Naive thymus-derived CD4-positive, alpha-beta T cell (primary cell): ENCODE data around the gene DOCK8. TPM values are rescaled to one million over a fixed set of nuclear protein-coding genes. Genes with fewer than 3 reads are reported as not detected.

ENCODE experiments used
- ATAC-seq: fragments of 150-1000 bp; cut with Tn5 transposase; 2 replicates; pipeline ENCODE4 v1.10.0; 2021; ENCODE audit warnings: mild to moderate bottlenecking, moderate library complexity
- CTCF ChIA-PET: fragments of 350-600 bp; sonication (Branson Sonifier 250); formaldehyde crosslinking; loops from one replicate; lab custom pipeline; 2021; ENCODE audit warnings: antibody characterized with exemption; lab: Charles Lee
- POLR2A ChIA-PET: fragments of 350-600 bp; sonication (Branson Sonifier 250); formaldehyde crosslinking; loops from one replicate; lab custom pipeline; 2021; ENCODE audit warnings: antibody characterized with exemption, inconsistent platforms; lab: Charles Lee
- DNase-seq, 9 donors: peaks; one replicate each; pipeline versions ENCODE4 v3.0.0 to v3.0.0-alpha.2; 2020 to 2022; ENCODE audit warnings: mixed read lengths in 1 of 9
- H3K27ac ChIP-seq: one replicate; pipeline ENCODE4 v1.7.0; 2013; ENCODE audit warnings: mild to moderate bottlenecking, low read depth, low read length, moderate library complexity
- H3K27me3 ChIP-seq, 2 donors: one replicate each; pipeline ENCODE4 v1.7.0; 2013; ENCODE audit warnings: low read length in 2 of 2, mild to moderate bottlenecking in 2 of 2, moderate library complexity in 2 of 2; ENCODE audit not compliant: control insufficient read depth in 2 of 2, insufficient read depth in 2 of 2
- H3K36me3 ChIP-seq, 3 experiments: 1 replicate in 2 of 3; 2 replicates in 1 of 3; pipeline ENCODE4 v1.7.0; 2013; ENCODE audit warnings: low read length in 3 of 3, mild to moderate bottlenecking in 3 of 3, moderate library complexity in 1 of 3; ENCODE audit not compliant: insufficient read depth in 3 of 3, control insufficient read depth in 2 of 3
- H3K4me1 ChIP-seq, 2 donors: one replicate each; pipeline ENCODE4 v1.7.0; 2013; ENCODE audit warnings: low read length in 2 of 2, mild to moderate bottlenecking in 2 of 2, moderate library complexity in 1 of 2; ENCODE audit not compliant: control insufficient read depth in 2 of 2, insufficient read depth in 2 of 2
- H3K4me3 ChIP-seq: 2 replicates; pipeline ENCODE4 v1.7.0; 2013; ENCODE audit warnings: mild to moderate bottlenecking, low read length
- H3K9me3 ChIP-seq, 3 experiments: 1 replicate in 2 of 3; 2 replicates in 1 of 3; pipeline ENCODE4 v1.7.0; 2013; ENCODE audit warnings: low read length in 3 of 3; ENCODE audit not compliant: control insufficient read depth in 2 of 3
- H3K27ac Mint-ChIP-seq, 9 donors: one replicate each; pipeline ENCODE4 v1.8.0; 2020 to 2022; ENCODE audit warnings: mixed read lengths in 9 of 9, mild to moderate bottlenecking in 8 of 9, moderate library complexity in 5 of 9, inconsistent platforms in 2 of 9
- H3K27me3 Mint-ChIP-seq, 5 donors: one replicate each; pipeline ENCODE4 v1.8.0; 2021 to 2022; ENCODE audit warnings: mixed read lengths in 5 of 5, mild to moderate bottlenecking in 1 of 5
- H3K36me3 Mint-ChIP-seq, 5 donors: one replicate each; pipeline ENCODE4 v1.8.0; 2020 to 2022; ENCODE audit warnings: mixed read lengths in 5 of 5, mild to moderate bottlenecking in 3 of 5, inconsistent platforms in 1 of 5
- H3K4me1 Mint-ChIP-seq, 7 donors: one replicate each; pipeline ENCODE4 v1.8.0; 2020 to 2022; ENCODE audit warnings: mixed read lengths in 7 of 7, mild to moderate bottlenecking in 3 of 7, inconsistent platforms in 1 of 7
- H3K4me3 Mint-ChIP-seq, 10 donors: one replicate each; pipeline ENCODE4 v1.8.0; 2020 to 2022; ENCODE audit warnings: mild to moderate bottlenecking in 10 of 10, mixed read lengths in 10 of 10, moderate library complexity in 6 of 10, inconsistent platforms in 2 of 10
- H3K9me3 Mint-ChIP-seq, 11 donors: one replicate each; pipeline ENCODE4 v1.8.0; 2020 to 2022; ENCODE audit warnings: mixed read lengths in 11 of 11, mild to moderate bottlenecking in 4 of 11, inconsistent platforms in 1 of 11, moderate library complexity in 1 of 11
- intact Hi-C, 2 donors: fragments of 100-400 bp; cut with micrococcal nuclease; formaldehyde crosslinking; loops; one replicate each; pipeline ENCODE4 v1.15.1; 2023
- polyA plus RNA-seq, 2 donors: library from polyadenylated mRNA; unstranded; fragments of 300-500 nt; fragmentation: Illumina TruSeq; gene quantifications; one replicate each; pipeline ENCODE4 v1.2.3, GENCODE V29; 2021
- total RNA-seq, 6 experiments: library from RNA in 5 of 6; stranded (reverse) in 5 of 6; gene quantifications; 1 replicate in 5 of 6; 2 replicates in 1 of 6; pipeline ENCODE4 v1.2.3 and lab custom pipeline; 2021 to 2026

Gene DOCK8
- total and polyA plus RNA-seq, 7 experiments from 2014 or later: 47.7 to 294 (median 225) TPM

DNA sequence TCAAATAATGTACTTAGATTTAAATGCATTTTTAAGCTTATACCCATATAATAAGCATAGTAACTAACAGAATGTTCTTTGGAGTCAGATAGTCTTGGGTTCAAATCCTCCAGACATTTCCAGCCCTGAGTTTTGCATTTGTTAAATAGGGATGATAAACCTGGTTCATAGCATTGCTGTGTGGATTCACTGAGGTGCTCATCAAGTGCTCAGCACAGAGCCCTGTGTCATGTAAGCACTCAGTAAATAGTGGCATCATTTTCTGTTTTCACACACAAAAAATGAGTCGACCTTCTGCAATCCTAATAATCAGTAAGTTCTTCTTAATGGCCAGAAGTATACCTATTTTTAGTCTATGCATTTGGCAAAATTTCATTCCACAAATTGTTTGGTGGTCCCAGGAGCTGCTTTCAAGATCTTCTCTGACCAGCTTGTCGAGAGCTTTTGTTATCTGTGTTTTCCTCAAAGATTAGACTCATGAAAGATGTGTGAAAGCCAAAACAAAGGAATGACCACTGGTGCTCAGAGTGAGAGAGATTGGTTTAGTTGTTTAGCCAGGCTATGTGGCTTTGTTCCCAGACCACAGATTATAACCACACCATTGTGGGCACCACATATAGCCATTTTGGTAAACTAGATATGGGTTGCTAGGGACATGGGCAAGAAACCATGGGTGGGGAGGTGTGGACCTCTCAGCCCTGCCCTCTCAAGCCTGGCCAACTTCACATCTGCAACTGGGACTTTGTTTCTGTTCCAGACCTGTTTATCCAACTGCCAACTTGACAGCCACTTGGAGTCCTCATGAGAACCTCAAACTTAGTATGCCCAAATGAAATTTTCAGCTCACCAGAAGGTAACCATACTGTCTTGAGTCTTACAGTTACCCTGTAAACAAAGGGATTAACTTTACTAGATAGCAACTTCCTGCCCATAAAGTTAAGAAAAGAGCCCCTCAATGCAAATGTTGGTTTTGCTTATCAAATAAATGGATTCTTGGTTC, 45.0 kb downstream of the DOCK8 start:
- H3K4me1 ChIP-seq: no peaks in the 10 kb centered on the region

GRCh38 chr9:264231-264630, 49.6 kb downstream of the DOCK8 start:
- no peaks in the 10 kb centered on the region for H3K27me3 ChIP-seq
- Mint-ChIP-seq H3K9me3 (no peaks in the 10 kb centered on the region), H3K27ac (peak overlapping the region in 1 of 9 donors; percentile 15), H3K27me3 (peaks cover 0 to 12% (median 0%) of the 10 kb centered on the region in 5 donors), H3K4me3 (no peak overlapping the region), H3K4me1 (peaks cover 9 to 37% (median 24%) of the 10 kb centered on the region in 7 donors), H3K36me3 (peaks cover 0 to 14% (median 0%) of the 10 kb centered on the region in 5 donors)
- CTCF ChIA-PET: no interaction called here
- DNase-seq: no peak
- no peak overlapping the region for H3K27ac ChIP-seq
- H3K4me3 ChIP-seq: no peak overlapping the region
- intact Hi-C loops: no loop called here
- POLR2A ChIA-PET: no interaction called here
- no peaks in the 10 kb centered on the region for H3K36me3 ChIP-seq
- no peak for ATAC-seq
- no peaks in the 10 kb centered on the region for H3K4me1 ChIP-seq
- no peaks in the 10 kb centered on the region for H3K9me3 ChIP-seq

More for the DNA sequence above, 45.0 kb downstream of the DOCK8 start:
- Histone ChIP-seq H3K36me3 (no peaks in the 10 kb centered on the region), H3K27me3 (no peaks in the 10 kb centered on the region), H3K4me3 (no peak overlapping the region), H3K9me3 (no peaks in the 10 kb centered on the region), H3K27ac (no peak overlapping the region)
- Mint-ChIP-seq H3K4me3 (no peak overlapping the region), H3K4me1 (peaks cover 7 to 24% (median 10%) of the 10 kb centered on the region in 7 donors), H3K27ac (no peak overlapping the region), H3K9me3 (no peaks in the 10 kb centered on the region), H3K36me3 (peaks cover 0 to 20% (median 0%) of the 10 kb centered on the region in 5 donors), H3K27me3 (peaks cover 0 to 12% (median 3%) of the 10 kb centered on the region in 5 donors)
- DNase-seq: no peak
- ATAC-seq: no peak
- POLR2A ChIA-PET: no interaction called here
- CTCF ChIA-PET: no interaction called here
- intact Hi-C loops: no loop called here

DNA sequence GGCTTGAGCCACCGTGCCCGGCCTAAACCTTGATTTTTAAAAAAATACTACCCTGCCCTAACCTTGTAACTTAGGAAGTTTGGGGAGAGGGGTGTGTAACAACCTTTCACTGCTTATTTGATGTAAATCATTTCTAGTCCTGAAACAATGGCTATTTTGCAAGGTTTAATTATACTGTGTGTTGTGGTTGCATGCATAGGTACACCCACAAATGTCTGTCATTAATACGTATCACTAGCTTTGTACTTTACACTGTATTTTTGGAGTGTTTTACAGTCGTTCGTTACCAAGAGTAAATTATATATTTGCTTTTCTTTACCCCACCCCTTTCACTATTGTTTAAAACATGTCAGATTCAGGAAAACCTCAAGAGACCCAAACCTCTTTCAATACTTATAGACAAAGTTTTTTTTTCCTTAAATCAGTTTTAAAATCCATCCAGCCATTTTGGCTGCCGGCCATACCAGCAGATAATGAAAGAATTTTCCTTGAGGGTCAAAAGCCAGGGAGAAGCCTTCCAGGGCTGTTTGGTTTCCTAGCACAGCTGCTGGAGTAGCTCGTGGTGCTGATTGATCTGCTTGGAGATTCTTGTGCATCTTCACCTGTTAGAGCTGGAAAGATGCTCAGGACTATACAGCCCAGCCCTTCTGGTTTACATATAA, 50.7 kb downstream of the DOCK8 start:
- ATAC-seq (no peak), DNase-seq (no peak)
- Mint-ChIP-seq H3K4me1 (peaks cover 11 to 40% (median 27%) of the 10 kb centered on the region in 7 donors), H3K4me3 (no peak overlapping the region), H3K27ac (no peak overlapping the region), H3K9me3 (peaks cover 0 to 2% (median 0%) of the 10 kb centered on the region in 11 donors), H3K36me3 (peaks cover 0 to 16% (median 0%) of the 10 kb centered on the region in 5 donors), H3K27me3 (peaks cover 0 to 6% (median 0%) of the 10 kb centered on the region in 5 donors)
- H3K27ac ChIP-seq: no peak overlapping the region
- H3K27me3 ChIP-seq: no peaks in the 10 kb centered on the region
- intact Hi-C loops: no loop called here
- no peaks in the 10 kb centered on the region for H3K4me1 ChIP-seq
- H3K9me3 ChIP-seq: no peaks in the 10 kb centered on the region
- no peaks in the 10 kb centered on the region for H3K36me3 ChIP-seq
- CTCF ChIA-PET: no interaction called here
- POLR2A ChIA-PET: interaction anchor here (1.6 kb wide), 1 partner anchor 19 kb away, joined by 4 read pairs; no protein-coding TSS in a partner anchor
- H3K4me3 ChIP-seq: no peak overlapping the region

DNA sequence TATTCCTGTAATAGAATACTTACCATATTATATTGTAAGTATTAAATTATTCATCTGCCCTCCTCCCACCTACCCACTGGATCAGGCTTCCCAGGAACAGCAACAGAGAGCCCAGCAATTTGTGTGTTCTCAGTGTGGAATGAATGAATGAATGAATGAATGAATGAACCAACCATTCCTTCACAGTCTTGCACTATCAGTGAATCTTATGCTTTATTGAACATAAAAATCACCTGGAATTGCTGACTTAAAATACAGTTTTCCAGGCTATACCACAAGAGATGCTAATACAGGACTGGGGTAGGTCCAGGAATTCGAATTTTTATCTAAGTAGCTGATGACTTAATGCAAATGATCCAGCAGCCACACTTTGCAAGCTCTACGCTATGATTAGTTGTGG, 51.6 kb downstream of the DOCK8 start:
- Histone ChIP-seq H3K27ac (no peak overlapping the region), H3K4me1 (peaks cover under 1 to 5% of the 10 kb centered on the region in 2 donors), H3K9me3 (no peaks in the 10 kb centered on the region), H3K4me3 (no peak overlapping the region), H3K36me3 (no peaks in the 10 kb centered on the region), H3K27me3 (no peaks in the 10 kb centered on the region)
- intact Hi-C loops: no loop called here
- ATAC-seq (no peak), DNase-seq (no peak)
- Mint-ChIP-seq H3K27me3 (peaks cover 0 to 5% (median 0%) of the 10 kb centered on the region in 5 donors), H3K36me3 (peaks cover 0 to 20% (median 0%) of the 10 kb centered on the region in 5 donors), H3K9me3 (peaks cover 0 to 2% (median 0%) of the 10 kb centered on the region in 11 donors), H3K27ac (no peak overlapping the region), H3K4me3 (no peak overlapping the region), H3K4me1 (peaks cover 15 to 47% (median 31%) of the 10 kb centered on the region in 7 donors)
- POLR2A ChIA-PET: interaction anchor here (1.6 kb wide), 1 partner anchor 19 kb away, joined by 4 read pairs; no protein-coding TSS in a partner anchor
- CTCF ChIA-PET: no interaction called here

DNA sequence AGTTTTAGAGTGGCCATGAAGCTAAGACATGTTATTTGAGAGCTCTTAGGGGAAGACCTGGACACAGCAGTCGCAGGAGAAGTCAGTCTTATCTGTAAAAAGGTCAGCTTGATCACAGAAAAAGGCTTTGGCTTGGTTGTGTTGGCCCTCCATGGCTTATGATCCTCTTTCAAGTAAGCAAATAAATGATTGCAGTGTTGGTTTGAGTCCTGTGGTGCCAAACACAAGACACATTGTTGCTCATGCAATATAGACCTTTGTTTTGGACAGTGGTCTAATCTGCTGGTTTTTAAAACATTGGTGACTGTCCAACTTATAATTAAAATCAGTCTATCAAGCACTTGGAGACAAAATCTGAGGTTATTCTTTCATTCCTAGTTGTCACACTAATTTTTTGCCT, 54.0 kb downstream of the DOCK8 start:
- intact Hi-C loops: no loop called here
- H3K4me3 Mint-ChIP-seq: peak overlapping the region in 4 of 10 donors; percentile 3 to 46 (median 7)
- no peaks in the 10 kb centered on the region for H3K27me3 Mint-ChIP-seq
- H3K4me3 ChIP-seq: no peak overlapping the region
- H3K4me1 ChIP-seq: peaks cover 15 to 17% of the 10 kb centered on the region in 2 donors
- H3K36me3 ChIP-seq: no peaks in the 10 kb centered on the region
- H3K27ac Mint-ChIP-seq: peak overlapping the region in 5 of 9 donors; percentile 0 to 85 (median 64)
- peaks cover 16 to 58% (median 44%) of the 10 kb centered on the region in 7 donors for H3K4me1 Mint-ChIP-seq
- no peaks in the 10 kb centered on the region for H3K27me3 ChIP-seq
- ATAC-seq: no peak
- ChIA-PET CTCF (no interaction called here), POLR2A (no interaction called here)
- no peak overlapping the region for H3K27ac ChIP-seq
- H3K9me3 Mint-ChIP-seq: peaks cover 0 to 2% (median 0%) of the 10 kb centered on the region in 11 donors
- DNase-seq: no peak
- H3K36me3 Mint-ChIP-seq: peaks cover 0 to 20% (median 0%) of the 10 kb centered on the region in 5 donors
- no peaks in the 10 kb centered on the region for H3K9me3 ChIP-seq

GRCh38 chr9:269081-269711, 54.5 kb downstream of the DOCK8 start:
- peaks cover 0 to 24% (median 0%) of the 10 kb centered on the region in 5 donors for H3K36me3 Mint-ChIP-seq
- Histone ChIP-seq H3K4me1 (peaks cover 15 to 17% of the 10 kb centered on the region in 2 donors), H3K27ac (no peak overlapping the region), H3K4me3 (no peak overlapping the region), H3K27me3 (no peaks in the 10 kb centered on the region), H3K9me3 (no peaks in the 10 kb centered on the region), H3K36me3 (no peaks in the 10 kb centered on the region)
- intact Hi-C loops: no loop called here
- H3K4me3 Mint-ChIP-seq: peak overlapping the region in 1 of 10 donors; percentile 31
- peaks cover 12 to 55% (median 41%) of the 10 kb centered on the region in 7 donors for H3K4me1 Mint-ChIP-seq
- ChIA-PET CTCF (no interaction called here), POLR2A (no interaction called here)
- DNase-seq: no peak
- no peak for ATAC-seq
- H3K9me3 Mint-ChIP-seq: peaks cover 0 to 2% (median 0%) of the 10 kb centered on the region in 11 donors
- peak overlapping the region in 5 of 9 donors; percentile 1 to 46 (median 28) for H3K27ac Mint-ChIP-seq
- H3K27me3 Mint-ChIP-seq: no peaks in the 10 kb centered on the region
